ENCODE results near the gene FCHO2.

The FCHO2 gene

DNA sequence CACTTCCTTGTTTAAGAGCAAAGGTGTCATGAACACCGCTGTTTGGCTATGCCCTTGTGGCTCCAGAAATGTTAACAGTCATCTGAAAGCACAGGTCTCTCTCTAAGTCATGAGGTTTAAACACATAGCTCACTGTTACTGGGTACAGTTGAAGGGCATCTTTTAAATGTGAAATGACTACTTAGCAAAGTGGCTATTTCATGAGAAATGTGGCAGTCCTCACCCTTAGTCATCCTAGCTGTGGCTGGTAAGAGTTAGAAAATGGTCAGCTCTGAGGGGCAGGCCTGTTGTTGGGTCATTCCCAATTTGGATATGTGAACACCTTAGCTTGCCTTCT lies 140.4 kb downstream of the FCHO2 start:
- Histone ChIP-seq H3K4me3 (ENCODE audit: low read depth in 1 of 5, low read length in 5 of 5) (no peak overlapping the region), H3K27me3 (ENCODE audit: control insufficient read depth in 5 of 5, insufficient read depth in 4 of 5, low read length in 5 of 5) (no peaks in the 10 kb centered on the region), H3K9ac (ENCODE audit: low read length in 5 of 5) (no peak overlapping the region), H3K9me3 (ENCODE audit: control insufficient read depth in 5 of 5, low read length in 5 of 5) (peaks cover 6 to 14% (median 12%) of the 10 kb centered on the region in 5 donors), H3K27ac (ENCODE audit: low read depth, low read length) (no peak overlapping the region), H3K36me3 (ENCODE audit: control insufficient read depth in 5 of 5, insufficient read depth in 5 of 5, low read length in 5 of 5) (peaks cover 2 to 12% (median 8%) of the 10 kb centered on the region in 5 donors), H3K4me1 (ENCODE audit: control insufficient read depth in 5 of 5, insufficient read depth in 5 of 5, low read length in 5 of 5) (no peaks in the 10 kb centered on the region)

DNA sequence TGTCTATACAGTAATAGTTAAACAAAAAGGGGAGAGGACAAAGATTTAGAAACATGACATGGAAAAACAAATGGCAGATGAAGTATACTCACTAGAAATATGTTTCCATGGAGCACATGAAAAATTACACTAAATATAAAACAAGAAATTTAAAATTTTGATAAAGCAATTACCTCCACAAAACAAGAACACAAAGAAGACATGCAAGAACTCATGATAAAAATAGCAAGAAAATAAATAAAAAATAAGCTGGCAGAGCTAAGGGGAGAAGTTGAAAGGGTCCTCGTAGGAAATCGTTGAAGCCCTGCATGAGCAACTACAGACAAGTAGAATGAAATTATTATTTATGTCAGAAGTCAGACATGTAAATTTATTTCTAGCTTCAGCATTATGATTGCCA lies 141.9 kb downstream of the FCHO2 start:
- H3K27me3 ChIP-seq (ENCODE audit: control insufficient read depth in 5 of 5, insufficient read depth in 4 of 5, low read length in 5 of 5) = no peaks in the 10 kb centered on the region
- H3K9me3 ChIP-seq (ENCODE audit: control insufficient read depth in 5 of 5, low read length in 5 of 5) = peaks cover 6 to 14% (median 12%) of the 10 kb centered on the region in 5 donors
- H3K9ac ChIP-seq (ENCODE audit: low read length in 5 of 5) = no peak overlapping the region
- no peak overlapping the region for H3K27ac ChIP-seq (ENCODE audit: low read depth, low read length)
- H3K4me3 ChIP-seq (ENCODE audit: low read depth in 1 of 5, low read length in 5 of 5) = no peak overlapping the region
- no peaks in the 10 kb centered on the region for H3K4me1 ChIP-seq (ENCODE audit: control insufficient read depth in 5 of 5, insufficient read depth in 5 of 5, low read length in 5 of 5)
- H3K36me3 ChIP-seq (ENCODE audit: control insufficient read depth in 5 of 5, insufficient read depth in 5 of 5, low read length in 5 of 5) = peaks cover 0 to 2% (median 0%) of the 10 kb centered on the region in 5 donors

DNA sequence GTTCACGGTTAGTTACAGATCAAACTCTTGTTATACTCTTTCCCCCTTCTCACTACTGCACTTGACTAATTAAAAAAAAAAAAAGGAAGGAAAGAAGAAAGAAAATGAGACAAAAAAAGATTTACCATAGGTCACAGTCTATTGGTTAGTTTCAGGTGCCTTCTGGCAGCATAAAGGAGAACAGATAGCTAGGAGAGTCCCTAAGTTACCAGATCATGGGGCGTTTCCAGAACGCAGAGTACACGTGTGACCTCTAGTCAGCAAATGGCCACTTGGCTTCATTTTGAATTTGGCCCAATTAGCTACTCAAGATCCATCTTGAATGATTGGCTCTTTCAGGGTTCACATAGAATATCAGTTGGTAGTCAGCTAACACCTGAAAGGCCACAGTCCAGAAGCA lies 144.3 kb downstream of the FCHO2 start:
- peaks cover 0 to 2% (median 0%) of the 10 kb centered on the region in 5 donors for H3K36me3 ChIP-seq (ENCODE audit: control insufficient read depth in 5 of 5, insufficient read depth in 5 of 5, low read length in 5 of 5)
- H3K27ac ChIP-seq (ENCODE audit: low read depth, low read length) = no peak overlapping the region
- H3K27me3 ChIP-seq (ENCODE audit: control insufficient read depth in 5 of 5, insufficient read depth in 4 of 5, low read length in 5 of 5) = no peaks in the 10 kb centered on the region
- H3K9me3 ChIP-seq (ENCODE audit: control insufficient read depth in 5 of 5, low read length in 5 of 5) = peaks cover 6 to 14% (median 12%) of the 10 kb centered on the region in 5 donors
- H3K9ac ChIP-seq (ENCODE audit: low read length in 5 of 5) = no peak overlapping the region
- no peaks in the 10 kb centered on the region for H3K4me1 ChIP-seq (ENCODE audit: control insufficient read depth in 5 of 5, insufficient read depth in 5 of 5, low read length in 5 of 5)
- H3K4me3 ChIP-seq (ENCODE audit: low read depth in 1 of 5, low read length in 5 of 5) = no peak overlapping the region

GRCh38 chr5:73103870-73104299 lies 148.0 kb downstream of the FCHO2 start:
- Histone ChIP-seq H3K36me3 (ENCODE audit: control insufficient read depth in 5 of 5, insufficient read depth in 5 of 5, low read length in 5 of 5) (no peaks in the 10 kb centered on the region), H3K27me3 (ENCODE audit: control insufficient read depth in 5 of 5, insufficient read depth in 4 of 5, low read length in 5 of 5) (no peaks in the 10 kb centered on the region), H3K9me3 (ENCODE audit: control insufficient read depth in 5 of 5, low read length in 5 of 5) (peaks cover 0 to 4% (median 0%) of the 10 kb centered on the region in 5 donors), H3K27ac (ENCODE audit: low read depth, low read length) (no peak overlapping the region), H3K4me3 (ENCODE audit: low read depth in 1 of 5, low read length in 5 of 5) (no peak overlapping the region), H3K9ac (ENCODE audit: low read length in 5 of 5) (no peak overlapping the region), H3K4me1 (ENCODE audit: control insufficient read depth in 5 of 5, insufficient read depth in 5 of 5, low read length in 5 of 5) (no peaks in the 10 kb centered on the region)

GRCh38 chr5:73104326-73104725 lies 148.5 kb downstream of the FCHO2 start:
- no peak overlapping the region for H3K27ac ChIP-seq (ENCODE audit: low read depth, low read length)
- peaks cover 0 to 4% (median 0%) of the 10 kb centered on the region in 5 donors for H3K9me3 ChIP-seq (ENCODE audit: control insufficient read depth in 5 of 5, low read length in 5 of 5)
- no peaks in the 10 kb centered on the region for H3K27me3 ChIP-seq (ENCODE audit: control insufficient read depth in 5 of 5, insufficient read depth in 4 of 5, low read length in 5 of 5)
- H3K9ac ChIP-seq (ENCODE audit: low read length in 5 of 5) = no peak overlapping the region
- no peak overlapping the region for H3K4me3 ChIP-seq (ENCODE audit: low read depth in 1 of 5, low read length in 5 of 5)
- no peaks in the 10 kb centered on the region for H3K4me1 ChIP-seq (ENCODE audit: control insufficient read depth in 5 of 5, insufficient read depth in 5 of 5, low read length in 5 of 5)
- no peaks in the 10 kb centered on the region for H3K36me3 ChIP-seq (ENCODE audit: control insufficient read depth in 5 of 5, insufficient read depth in 5 of 5, low read length in 5 of 5)

- no peak overlapping the region for H3K4me3 ChIP-seq (ENCODE audit: low read depth in 1 of 5, low read length in 5 of 5)
- no peak overlapping the region for H3K27ac ChIP-seq (ENCODE audit: low read depth, low read length)
- H3K36me3 ChIP-seq (ENCODE audit: control insufficient read depth in 5 of 5, insufficient read depth in 5 of 5, low read length in 5 of 5) = no peaks in the 10 kb centered on the region
- H3K4me1 ChIP-seq (ENCODE audit: control insufficient read depth in 5 of 5, insufficient read depth in 5 of 5, low read length in 5 of 5) = no peaks in the 10 kb centered on the region
- peaks cover 0 to 4% (median 0%) of the 10 kb centered on the region in 5 donors for H3K9me3 ChIP-seq (ENCODE audit: control insufficient read depth in 5 of 5, low read length in 5 of 5)
- H3K27me3 ChIP-seq (ENCODE audit: control insufficient read depth in 5 of 5, insufficient read depth in 4 of 5, low read length in 5 of 5) = no peaks in the 10 kb centered on the region
- H3K9ac ChIP-seq (ENCODE audit: low read length in 5 of 5) = no peak overlapping the region
Observed at GRCh38 chr5:73106335-73106734, 150.5 kb downstream of the FCHO2 start.

DNA sequence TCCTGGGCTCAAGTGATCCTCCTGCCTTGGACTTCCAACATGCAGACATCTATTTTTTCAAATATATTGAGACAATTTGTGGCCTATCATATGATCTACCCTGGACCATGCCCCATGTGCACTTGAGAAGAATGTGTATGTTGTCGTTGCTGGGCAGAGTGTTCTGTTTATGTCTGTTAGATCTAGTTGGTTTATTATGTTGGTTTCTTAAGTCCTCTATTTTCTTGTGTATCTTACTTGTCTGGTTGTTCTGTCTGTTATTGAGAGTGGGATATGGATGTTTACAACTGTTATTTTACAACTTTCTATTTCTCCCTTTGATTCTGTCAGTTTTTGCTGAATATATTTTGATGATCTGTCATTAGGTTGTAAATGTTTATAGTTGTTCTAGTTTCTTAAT lies 154.3 kb downstream of the FCHO2 start:
- Histone ChIP-seq H3K4me1 (ENCODE audit: control insufficient read depth in 5 of 5, insufficient read depth in 5 of 5, low read length in 5 of 5) (no peaks in the 10 kb centered on the region), H3K36me3 (ENCODE audit: control insufficient read depth in 5 of 5, insufficient read depth in 5 of 5, low read length in 5 of 5) (no peaks in the 10 kb centered on the region), H3K9ac (ENCODE audit: low read length in 5 of 5) (no peak overlapping the region), H3K9me3 (ENCODE audit: control insufficient read depth in 5 of 5, low read length in 5 of 5) (peaks cover 0 to 4% (median 0%) of the 10 kb centered on the region in 5 donors), H3K4me3 (ENCODE audit: low read depth in 1 of 5, low read length in 5 of 5) (no peak overlapping the region), H3K27me3 (ENCODE audit: control insufficient read depth in 5 of 5, insufficient read depth in 4 of 5, low read length in 5 of 5) (no peaks in the 10 kb centered on the region), H3K27ac (ENCODE audit: low read depth, low read length) (no peak overlapping the region)

GRCh38 chr5:73111536-73111935 lies 155.7 kb downstream of the FCHO2 start:
- Histone ChIP-seq H3K4me1 (ENCODE audit: control insufficient read depth in 5 of 5, insufficient read depth in 5 of 5, low read length in 5 of 5) (no peaks in the 10 kb centered on the region), H3K27ac (ENCODE audit: low read depth, low read length) (no peak overlapping the region), H3K9ac (ENCODE audit: low read length in 5 of 5) (no peak overlapping the region), H3K9me3 (ENCODE audit: control insufficient read depth in 5 of 5, low read length in 5 of 5) (peaks cover 0 to 4% (median 0%) of the 10 kb centered on the region in 5 donors), H3K27me3 (ENCODE audit: control insufficient read depth in 5 of 5, insufficient read depth in 4 of 5, low read length in 5 of 5) (no peaks in the 10 kb centered on the region), H3K4me3 (ENCODE audit: low read depth in 1 of 5, low read length in 5 of 5) (no peak overlapping the region), H3K36me3 (ENCODE audit: control insufficient read depth in 5 of 5, insufficient read depth in 5 of 5, low read length in 5 of 5) (no peaks in the 10 kb centered on the region)

GRCh38 chr5:73112359-73112758 lies 156.5 kb downstream of the FCHO2 start:
- Histone ChIP-seq H3K4me1 (ENCODE audit: control insufficient read depth in 5 of 5, insufficient read depth in 5 of 5, low read length in 5 of 5) (no peaks in the 10 kb centered on the region), H3K9me3 (ENCODE audit: control insufficient read depth in 5 of 5, low read length in 5 of 5) (peaks cover 0 to 8% (median 4%) of the 10 kb centered on the region in 5 donors), H3K4me3 (ENCODE audit: low read depth in 1 of 5, low read length in 5 of 5) (no peak overlapping the region), H3K27ac (ENCODE audit: low read depth, low read length) (no peak overlapping the region), H3K27me3 (ENCODE audit: control insufficient read depth in 5 of 5, insufficient read depth in 4 of 5, low read length in 5 of 5) (no peaks in the 10 kb centered on the region), H3K36me3 (ENCODE audit: control insufficient read depth in 5 of 5, insufficient read depth in 5 of 5, low read length in 5 of 5) (no peaks in the 10 kb centered on the region), H3K9ac (ENCODE audit: low read length in 5 of 5) (no peak overlapping the region)

DNA sequence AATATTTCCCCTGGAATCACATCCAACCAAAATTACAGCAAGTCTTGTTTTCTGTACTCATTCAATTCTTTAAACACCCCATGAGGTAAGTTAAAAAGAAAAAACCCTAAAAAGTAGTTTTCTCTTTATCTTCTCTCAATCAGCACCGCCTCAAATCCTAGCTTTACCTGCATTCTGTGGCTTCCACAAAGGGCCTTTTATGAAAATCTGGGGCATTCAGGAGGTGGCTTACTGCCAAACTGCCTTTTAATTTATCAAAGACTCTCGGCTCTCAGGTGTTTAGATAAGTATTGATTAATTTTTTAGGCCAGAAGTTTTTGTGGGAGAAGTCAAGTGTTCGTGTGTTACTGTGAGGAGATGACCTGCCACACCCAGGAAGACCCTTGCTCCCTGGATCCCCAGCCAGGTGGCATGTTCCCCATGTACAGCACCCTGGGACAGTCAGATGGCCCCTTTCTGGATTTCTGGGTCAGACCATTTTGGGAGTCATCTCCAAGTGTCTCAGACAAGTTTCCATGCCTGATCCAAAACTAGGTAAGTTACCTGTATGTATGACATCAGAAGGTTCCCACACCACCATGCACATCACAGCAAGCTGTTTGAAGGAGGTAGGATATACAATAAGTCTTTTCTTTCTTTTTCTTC lies 158.3 kb downstream of the FCHO2 start:
- Histone ChIP-seq H3K4me3 (ENCODE audit: low read depth in 1 of 5, low read length in 5 of 5) (no peak overlapping the region), H3K36me3 (ENCODE audit: control insufficient read depth in 5 of 5, insufficient read depth in 5 of 5, low read length in 5 of 5) (no peaks in the 10 kb centered on the region), H3K27ac (ENCODE audit: low read depth, low read length) (no peak overlapping the region), H3K9me3 (ENCODE audit: control insufficient read depth in 5 of 5, low read length in 5 of 5) (peaks cover 0 to 9% (median 8%) of the 10 kb centered on the region in 5 donors), H3K9ac (ENCODE audit: low read length in 5 of 5) (no peak overlapping the region), H3K4me1 (ENCODE audit: control insufficient read depth in 5 of 5, insufficient read depth in 5 of 5, low read length in 5 of 5) (no peaks in the 10 kb centered on the region), H3K27me3 (ENCODE audit: control insufficient read depth in 5 of 5, insufficient read depth in 4 of 5, low read length in 5 of 5) (no peaks in the 10 kb centered on the region)

All from subcutaneous abdominal adipose tissue (tissue), 5 donors.